Measurements from ENCODE around the gene PA2G4.
A peak's percentile ranks its signal among the peaks of the same experiment; 100 is the strongest.

Gene PA2G4

GRCh38 chr12:56078427-56078826 is 25.9 kb upstream of the PA2G4 start:
- Histone ChIP-seq H3K4me3 (ENCODE audit: low read depth in 1 of 2, low read length in 1 of 2) (no peak overlapping the region), H3K36me3 (no peaks in the 10 kb centered on the region), H3K4me1 (ENCODE audit: control insufficient read depth in 1 of 2, insufficient read depth in 1 of 2, low read depth in 1 of 2, low read length in 1 of 2) (peaks cover 17 to 19% of the 10 kb centered on the region in 2 experiments), H3K27ac (no peak overlapping the region), H3K27me3 (peaks cover 72% of the 10 kb centered on the region), H3K9me3 (no peaks in the 10 kb centered on the region)
- no peak for TF ChIP-seq CTCF (IDR thresholded peaks at IDR 0.05)

GRCh38 chr12:56078931-56079722 is 25.2 kb upstream of the PA2G4 start:
- no peaks in the 10 kb centered on the region for H3K9me3 ChIP-seq
- TF ChIP-seq CTCF (IDR thresholded peaks at IDR 0.05), result no peak
- peaks cover 77% of the 10 kb centered on the region for H3K27me3 ChIP-seq
- no peak overlapping the region for H3K27ac ChIP-seq
- H3K36me3 ChIP-seq, result no peaks in the 10 kb centered on the region
- H3K4me3 ChIP-seq (ENCODE audit: low read depth in 1 of 2, low read length in 1 of 2), result peak overlapping the region; percentile 44 to 58
- H3K4me1 ChIP-seq (ENCODE audit: control insufficient read depth in 1 of 2, insufficient read depth in 1 of 2, low read depth in 1 of 2, low read length in 1 of 2), result peaks cover 17 to 19% of the 10 kb centered on the region in 2 experiments

GRCh38 chr12:56079723-56080555 is 24.4 kb upstream of the PA2G4 start, which contains the start of gene ERBB3:
TSS of gene ERBB3 (plus strand) at chr12:56080165. CDS start at chr12:56080301, 136 bp downstream.
- H3K27me3 ChIP-seq, result peaks cover 77% of the 10 kb centered on the region
- H3K4me1 ChIP-seq (ENCODE audit: control insufficient read depth in 1 of 2, insufficient read depth in 1 of 2, low read depth in 1 of 2, low read length in 1 of 2), result peaks cover 17 to 19% of the 10 kb centered on the region in 2 experiments
- TF ChIP-seq CTCF (IDR thresholded peaks at IDR 0.05), result no peak
- H3K9me3 ChIP-seq, result no peaks in the 10 kb centered on the region
- peak within 1 kb of the TSS; percentile 44 to 58 for H3K4me3 ChIP-seq (ENCODE audit: low read depth in 1 of 2, low read length in 1 of 2)
- H3K27ac ChIP-seq, result no peak within 1 kb of the TSS
- H3K36me3 ChIP-seq, result no peaks in the 10 kb centered on the region

- peaks cover 80% of the 10 kb centered on the region for H3K27me3 ChIP-seq
- peak overlapping the region in 1 of 2 experiments; percentile 58 for H3K4me3 ChIP-seq (ENCODE audit: low read depth in 1 of 2, low read length in 1 of 2)
- no peaks in the 10 kb centered on the region for H3K36me3 ChIP-seq
- H3K9me3 ChIP-seq, result no peaks in the 10 kb centered on the region
- TF ChIP-seq CTCF (IDR thresholded peaks at IDR 0.05), result no peak
- H3K27ac ChIP-seq, result no peak overlapping the region
- H3K4me1 ChIP-seq (ENCODE audit: control insufficient read depth in 1 of 2, insufficient read depth in 1 of 2, low read depth in 1 of 2, low read length in 1 of 2), result peaks cover 17 to 19% of the 10 kb centered on the region in 2 experiments
These were observed 23.7 kb upstream of the PA2G4 start for GRCh38 chr12:56080556-56081138.
